ENCODE results near the gene C1QTNF1.

The C1QTNF1 gene

GRCh38 chr17:79023886-79024771 is at the start of gene C1QTNF1:
Gene C1QTNF1, plus strand, starts transcription at chr17:79024169. Its CDS starts 19,800 bp downstream, at chr17:79043969.
- DNase-seq: no peak

- peak; percentile 70 for DNase-seq
Observed at GRCh38 chr17:78974635-78975591, 49.1 kb upstream of the C1QTNF1 start.

- no peak for DNase-seq
Observed at GRCh38 chr17:78976907-78977680, 46.9 kb upstream of the C1QTNF1 start.

- DNase-seq: no peak
Observed at GRCh38 chr17:78977681-78977943, 46.4 kb upstream of the C1QTNF1 start.

- DNase-seq: no peak
Observed at GRCh38 chr17:78977997-78978973, 45.7 kb upstream of the C1QTNF1 start.

- peak; percentile 17 for DNase-seq
Observed at GRCh38 chr17:78979780-78980623, 44.0 kb upstream of the C1QTNF1 start, which contains the start of gene LGALS3BP. Gene LGALS3BP, minus strand, starts transcription at chr17:78979923. Its CDS starts 2,732 bp downstream, at chr17:78977191.

- DNase-seq: no peak
Observed at GRCh38 chr17:78980624-78980972, 43.4 kb upstream of the C1QTNF1 start.

GRCh38 chr17:78981010-78981888 is 42.7 kb upstream of the C1QTNF1 start:
- DNase-seq: no peak

- no peak for DNase-seq
Observed at GRCh38 chr17:78985395-78985794, 38.6 kb upstream of the C1QTNF1 start.

- no peak for DNase-seq
Observed at GRCh38 chr17:78986048-78986648, 37.8 kb upstream of the C1QTNF1 start.

GRCh38 chr17:78986649-78987328 is 37.2 kb upstream of the C1QTNF1 start:
- no peak for DNase-seq

- DNase-seq: no peak
Observed at GRCh38 chr17:78988152-78988551, 35.8 kb upstream of the C1QTNF1 start.

GRCh38 chr17:78990349-78991016 is 33.5 kb upstream of the C1QTNF1 start:
- no peak for DNase-seq

GRCh38 chr17:78991017-78991738 is 32.8 kb upstream of the C1QTNF1 start:
- DNase-seq: no peak

- no peak for DNase-seq
Observed at GRCh38 chr17:78991906-78992532, 31.9 kb upstream of the C1QTNF1 start.

GRCh38 chr17:78992542-78993212 is 31.3 kb upstream of the C1QTNF1 start:
- DNase-seq: no peak

All from NCI-H446 treated with DMSO at 0.1 percent for 48 hours (cell line).